ENCODE results near the gene ADCY5. TPM values are rescaled to one million over a fixed set of nuclear protein-coding genes. Genes with fewer than 3 reads are reported as not detected.

ADCY5 gene
- total RNA-seq, 2 donors from 2014 or later: 3.9 to 5.2 TPM

DNA sequence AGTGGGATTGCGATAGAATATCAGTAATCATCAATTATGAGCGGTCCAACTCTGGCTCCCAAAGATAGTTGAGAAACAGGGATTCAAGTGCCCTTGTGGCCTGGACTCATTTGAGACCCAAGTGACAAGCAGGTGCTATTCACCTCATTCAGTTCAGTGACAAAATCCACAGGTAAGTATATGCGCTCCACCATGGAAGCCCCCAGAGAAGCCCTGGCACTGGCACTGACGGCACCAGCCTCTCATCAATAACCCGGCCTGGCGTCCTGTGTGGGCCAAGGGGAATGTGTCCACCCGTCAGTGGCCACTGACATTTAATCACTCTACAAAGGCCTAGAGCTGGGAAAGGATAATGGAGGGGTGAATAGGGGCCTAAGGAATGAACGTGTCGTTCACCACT, 117.2 kb downstream of the ADCY5 start:
- Histone ChIP-seq H3K27me3 (ENCODE audit: control insufficient read depth, insufficient read depth, low read length, poor library complexity, severe bottlenecking) (peaks cover 6% of the 10 kb centered on the region), H3K27ac (ENCODE audit: low read depth, low read length) (no peak overlapping the region), H3K4me1 (ENCODE audit: control insufficient read depth, insufficient read depth, low read length) (no peaks in the 10 kb centered on the region), H3K9me3 (ENCODE audit: control insufficient read depth, low read length) (no peaks in the 10 kb centered on the region), H3K4me3 (ENCODE audit: low read length) (no peak overlapping the region), H3K36me3 (ENCODE audit: control insufficient read depth, insufficient read depth, low read length) (no peaks in the 10 kb centered on the region), H3K9ac (ENCODE audit: extremely low read depth, low read length, poor library complexity, severe bottlenecking) (no peak overlapping the region)
- TF ChIP-seq CTCF (conservative IDR thresholded peaks at IDR 0.05): no peak
- 86 to 91% methylated on average over 6 to 9 of the region's 9 CpGs for WGBS, 2 experiments (ENCODE audit: insufficient coverage in 1 of 2, insufficient read length in 1 of 2)
- Mint-ChIP-seq H3K9me3 (no peaks in the 10 kb centered on the region), H3K27ac (no peak overlapping the region), H3K4me1 (peaks cover 4% of the 10 kb centered on the region), H3K4me3 (no peak overlapping the region), H3K27me3 (ENCODE audit: insufficient read depth) (peaks cover 2% of the 10 kb centered on the region), H3K36me3 (ENCODE audit: low read depth) (no peaks in the 10 kb centered on the region)
- no peak for DNase-seq

GRCh38 chr3:123331006-123331405, 117.9 kb downstream of the ADCY5 start:
- no peaks in the 10 kb centered on the region for H3K9me3 ChIP-seq (ENCODE audit: control insufficient read depth, low read length)
- H3K9me3 Mint-ChIP-seq: no peaks in the 10 kb centered on the region
- H3K27me3 Mint-ChIP-seq (ENCODE audit: insufficient read depth): peaks cover 2% of the 10 kb centered on the region
- no peak overlapping the region for H3K9ac ChIP-seq (ENCODE audit: extremely low read depth, low read length, poor library complexity, severe bottlenecking)
- H3K4me1 ChIP-seq (ENCODE audit: control insufficient read depth, insufficient read depth, low read length): no peaks in the 10 kb centered on the region
- H3K4me3 ChIP-seq (ENCODE audit: low read length): no peak overlapping the region
- TF ChIP-seq CTCF (conservative IDR thresholded peaks at IDR 0.05): no peak
- no peak overlapping the region for H3K4me3 Mint-ChIP-seq
- DNase-seq: no peak
- H3K36me3 ChIP-seq (ENCODE audit: control insufficient read depth, insufficient read depth, low read length): no peaks in the 10 kb centered on the region
- H3K27ac ChIP-seq (ENCODE audit: low read depth, low read length): no peak overlapping the region
- H3K27me3 ChIP-seq (ENCODE audit: control insufficient read depth, insufficient read depth, low read length, poor library complexity, severe bottlenecking): peaks cover 6% of the 10 kb centered on the region
- 69 to 90% methylated on average over 5 to 8 of the region's 8 CpGs for WGBS, 2 experiments (ENCODE audit: insufficient coverage in 1 of 2, insufficient read length in 1 of 2)
- no peak overlapping the region for H3K27ac Mint-ChIP-seq
- peaks cover 4% of the 10 kb centered on the region for H3K4me1 Mint-ChIP-seq
- H3K36me3 Mint-ChIP-seq (ENCODE audit: low read depth): no peaks in the 10 kb centered on the region

GRCh38 chr3:123330441-123330991, 118.4 kb downstream of the ADCY5 start:
- H3K9me3 ChIP-seq (ENCODE audit: control insufficient read depth, low read length): no peaks in the 10 kb centered on the region
- WGBS, 2 experiments (ENCODE audit: insufficient coverage in 1 of 2, insufficient read length in 1 of 2): 91 to 96% methylated on average over 8 to 15 of the region's 15 CpGs
- no peaks in the 10 kb centered on the region for H3K36me3 ChIP-seq (ENCODE audit: control insufficient read depth, insufficient read depth, low read length)
- Mint-ChIP-seq H3K9me3 (no peaks in the 10 kb centered on the region), H3K27ac (no peak overlapping the region), H3K27me3 (ENCODE audit: insufficient read depth) (peaks cover 2% of the 10 kb centered on the region), H3K36me3 (ENCODE audit: low read depth) (no peaks in the 10 kb centered on the region), H3K4me3 (no peak overlapping the region), H3K4me1 (peaks cover 4% of the 10 kb centered on the region)
- no peak overlapping the region for H3K9ac ChIP-seq (ENCODE audit: extremely low read depth, low read length, poor library complexity, severe bottlenecking)
- H3K27me3 ChIP-seq (ENCODE audit: control insufficient read depth, insufficient read depth, low read length, poor library complexity, severe bottlenecking): peaks cover 6% of the 10 kb centered on the region
- H3K4me3 ChIP-seq (ENCODE audit: low read length): no peak overlapping the region
- H3K27ac ChIP-seq (ENCODE audit: low read depth, low read length): no peak overlapping the region
- no peak for DNase-seq
- no peak for TF ChIP-seq CTCF (conservative IDR thresholded peaks at IDR 0.05)
- H3K4me1 ChIP-seq (ENCODE audit: control insufficient read depth, insufficient read depth, low read length): no peaks in the 10 kb centered on the region
